HEK293 (cell line): ENCODE data around the gene SETD1B.
A peak's percentile ranks its signal among the peaks of the same experiment; 100 is the strongest.

Experiments used
- CTCF ChIA-PET: fragments of 350-600 bp; formaldehyde crosslinking; extraction: SDS; loops from one replicate; lab custom pipeline; 2021; ENCODE audit warnings: antibody characterized with exemption; lab: Yijun Ruan, JAX
- POLR2A ChIA-PET: fragments of 300-600 bp; formaldehyde crosslinking; extraction: SDS; loops from one replicate; lab custom pipeline; 2020; ENCODE audit warnings: antibody characterized with exemption, inconsistent platforms; lab: Yijun Ruan, JAX
- H3K27ac ChIP-seq: fragments of 200-500 bp; sonication (Bioruptor generic); 2 replicates; pipeline ENCODE4 v1.5.1; 2014; ENCODE audit warnings: low read depth, low read length, control low read depth, inconsistent platforms; ENCODE audit errors: extremely low read depth
- H3K36me3 ChIP-seq, 2 experiments: fragments of 200-500 bp in 1 of 2; sonication (Bioruptor generic) in 1 of 2; 1 replicate in 1 of 2; 2 replicates in 1 of 2; pipeline ENCODE4 v1.5.1; 2014 to 2017; ENCODE audit warnings: inconsistent platforms in 2 of 2, low read length in 2 of 2; ENCODE audit not compliant: control insufficient read depth in 2 of 2, insufficient read depth in 1 of 2
- H3K4me1 ChIP-seq: fragments of 200-500 bp; sonication (Bioruptor generic); 2 replicates; pipeline ENCODE4 v1.5.1; 2014; ENCODE audit warnings: mild to moderate bottlenecking, low read length, inconsistent platforms; ENCODE audit not compliant: control insufficient read depth, insufficient read depth
- H3K4me3 ChIP-seq: 2 replicates; pipeline ENCODE4 v1.5.1; 2011; ENCODE audit warnings: low read depth, mild to moderate bottlenecking, control low read depth, low read length, moderate library complexity
- H3K9me3 ChIP-seq: fragments of 200-500 bp; sonication (Bioruptor generic); 2 replicates; pipeline ENCODE4 v1.5.1; 2014; ENCODE audit warnings: low read depth, low read length, inconsistent platforms; ENCODE audit not compliant: control insufficient read depth, insufficient read depth
- GLIS2 ChIP-seq: fragments of 450-650 bp; formaldehyde crosslinking; IDR thresholded peaks from 2 replicates; pipeline ENCODE4 v1.5.1; 2016; ENCODE audit warnings: missing biosample characterization, missing genetic modification characterization
- HOXC10 ChIP-seq: sonication (generic); formaldehyde crosslinking; IDR thresholded peaks from 2 replicates; pipeline ENCODE4 v1.8.1; 2023; ENCODE audit warnings: mild to moderate bottlenecking, missing genetic modification reagents
- KLF9 ChIP-seq: fragments of 450-650 bp; formaldehyde crosslinking; IDR thresholded peaks from 2 replicates; pipeline ENCODE4 v1.5.1; 2016; ENCODE audit warnings: missing biosample characterization, missing genetic modification characterization, low read depth
- MYNN ChIP-seq: fragments of 450-650 bp; formaldehyde crosslinking; IDR thresholded peaks from 2 replicates; pipeline ENCODE4 v1.5.1; 2016; ENCODE audit warnings: missing biosample characterization, missing genetic modification characterization, borderline replicate concordance
- OVOL3 ChIP-seq: fragments of 450-650 bp; formaldehyde crosslinking; IDR thresholded peaks from 2 replicates; pipeline ENCODE4 v1.5.1; 2016; ENCODE audit warnings: missing biosample characterization, missing genetic modification characterization
- SCRT2 ChIP-seq: fragments of 450-650 bp; formaldehyde crosslinking; IDR thresholded peaks from 2 replicates; pipeline ENCODE4 v1.5.1; 2016; ENCODE audit warnings: missing biosample characterization, missing genetic modification characterization
- SP3 ChIP-seq: fragments of 450-650 bp; formaldehyde crosslinking; IDR thresholded peaks from 2 replicates; pipeline ENCODE4 v1.5.1; 2016; ENCODE audit warnings: missing biosample characterization, missing genetic modification characterization
- ZBTB48 ChIP-seq: fragments of 450-650 bp; formaldehyde crosslinking; IDR thresholded peaks from 2 replicates; pipeline ENCODE4 v1.5.1; 2016; ENCODE audit warnings: missing biosample characterization, missing genetic modification characterization
- ZBTB8A ChIP-seq: fragments of 450-650 bp; formaldehyde crosslinking; IDR thresholded peaks from 2 replicates; pipeline ENCODE4 v1.5.1; 2016; ENCODE audit warnings: missing biosample characterization, missing genetic modification characterization
- ZIC2 ChIP-seq: fragments of 450-650 bp; formaldehyde crosslinking; IDR thresholded peaks from 2 replicates; pipeline ENCODE4 v1.5.1; 2016; ENCODE audit warnings: missing biosample characterization, missing genetic modification characterization
- ZNF223 ChIP-seq: fragments of 450-650 bp; formaldehyde crosslinking; IDR thresholded peaks from 2 replicates; pipeline ENCODE4 v1.5.1; 2016; ENCODE audit warnings: missing biosample characterization, missing genetic modification characterization
- ZNF37A ChIP-seq: fragments of 450-650 bp; IDR thresholded peaks from 2 replicates; pipeline ENCODE4 v1.5.1; 2018; ENCODE audit warnings: missing biosample characterization, missing genetic modification characterization
- ZNF433 ChIP-seq: fragments of 450-650 bp; formaldehyde crosslinking; IDR thresholded peaks from 2 replicates; pipeline ENCODE4 v1.5.1; 2016; ENCODE audit warnings: missing biosample characterization, missing genetic modification characterization, low read depth
- ZNF501 ChIP-seq: fragments of 450-650 bp; formaldehyde crosslinking; IDR thresholded peaks from 2 replicates; pipeline ENCODE4 v1.5.1; 2016; ENCODE audit warnings: missing biosample characterization, missing genetic modification characterization
- ZNF677 ChIP-seq: fragments of 450-650 bp; IDR thresholded peaks from 2 replicates; pipeline ENCODE4 v1.5.0; 2018; ENCODE audit warnings: missing biosample characterization, mild to moderate bottlenecking, missing genetic modification characterization, moderate library complexity
- ZNF707 ChIP-seq: fragments of 450-650 bp; formaldehyde crosslinking; IDR thresholded peaks from 2 replicates; pipeline ENCODE4 v1.5.1; 2016; ENCODE audit warnings: missing biosample characterization, missing genetic modification characterization
- ZNF776 ChIP-seq: fragments of 450-650 bp; formaldehyde crosslinking; IDR thresholded peaks from 2 replicates; pipeline ENCODE4 v1.5.0; 2017; ENCODE audit warnings: missing biosample characterization, missing genetic modification characterization, borderline replicate concordance
- ZNF777 ChIP-seq: fragments of 450-650 bp; formaldehyde crosslinking; IDR thresholded peaks from 2 replicates; pipeline ENCODE4 v1.5.1; 2017; ENCODE audit warnings: missing biosample characterization, missing genetic modification characterization, borderline replicate concordance
- TF ChIP-seq, protein P1 (sequence below): fragments of 450-650 bp; formaldehyde crosslinking; IDR thresholded peaks from 2 replicates; pipeline ENCODE4 v1.5.1; 2016; ENCODE audit warnings: missing biosample characterization, missing genetic modification characterization
- TF ChIP-seq, protein P2 (sequence below): fragments of 450-650 bp; formaldehyde crosslinking; IDR thresholded peaks from 2 replicates; pipeline ENCODE4 v1.5.1; 2017; ENCODE audit warnings: missing biosample characterization, missing genetic modification characterization

The SETD1B gene

DNA sequence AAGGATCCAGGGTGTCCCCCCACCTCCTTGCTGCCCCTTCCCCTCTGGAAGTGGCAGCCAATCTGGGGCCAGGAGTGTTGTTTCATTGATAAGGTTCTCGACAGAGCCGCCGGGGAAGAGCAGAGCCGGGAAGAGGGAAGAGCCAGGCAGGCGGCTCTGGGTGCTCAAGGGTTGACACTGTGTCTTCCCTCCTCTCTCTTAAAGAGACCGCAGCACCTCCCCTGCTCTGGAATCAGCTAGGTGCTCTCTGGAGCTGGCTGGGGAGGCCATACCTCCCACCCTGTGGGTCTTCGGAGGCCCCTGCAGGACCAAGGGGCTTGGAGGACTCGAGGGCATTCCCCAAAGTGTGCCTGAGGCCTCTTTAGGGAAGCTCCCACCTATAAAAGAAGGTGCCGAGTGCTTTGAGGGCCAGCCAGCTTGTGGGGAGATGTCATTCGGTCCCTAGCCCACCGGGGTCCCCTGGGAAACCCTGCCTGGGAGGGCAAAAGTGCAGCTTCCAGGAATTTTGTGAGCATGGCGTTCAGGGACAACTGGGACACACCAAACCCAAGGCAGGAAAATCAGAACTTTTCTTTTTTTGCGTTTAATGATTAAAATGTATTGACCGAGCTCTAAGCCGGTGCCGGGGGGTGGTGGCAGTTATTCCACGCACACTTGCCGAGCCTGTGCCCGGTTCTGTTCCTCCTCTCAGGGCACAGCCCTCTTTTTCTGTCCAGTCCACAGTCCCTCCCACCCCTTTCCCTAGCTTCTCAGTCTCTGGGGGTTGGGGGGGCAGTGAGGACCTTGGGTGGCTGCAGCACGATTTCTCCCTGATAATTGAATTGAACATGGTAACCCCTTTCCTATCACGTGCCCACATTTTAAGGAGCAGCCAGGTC, 3.0 kb downstream of the SETD1B start (continued):
- TF ChIP-seq ZNF777 (tag by site-specific recombination) (no peak), ZBTB8A (tag by site-specific recombination) (no peak), ZNF677 (tag by site-specific recombination) (no peak), ZNF37A (tag by site-specific recombination) (no peak), ZNF501 (no peak), ZIC2 (no peak), SCRT2 (tag by site-specific recombination) (no peak), ZNF223 (tag by site-specific recombination) (no peak), ZNF433 (tag by site-specific recombination) (no peak), ZNF707 (tag by site-specific recombination) (no peak), KLF9 (tag by site-specific recombination) (no peak), ZBTB48 (tag by site-specific recombination) (peak; percentile 99), MYNN (tag by site-specific recombination) (no peak)
- TF ChIP-seq, protein P1, sequence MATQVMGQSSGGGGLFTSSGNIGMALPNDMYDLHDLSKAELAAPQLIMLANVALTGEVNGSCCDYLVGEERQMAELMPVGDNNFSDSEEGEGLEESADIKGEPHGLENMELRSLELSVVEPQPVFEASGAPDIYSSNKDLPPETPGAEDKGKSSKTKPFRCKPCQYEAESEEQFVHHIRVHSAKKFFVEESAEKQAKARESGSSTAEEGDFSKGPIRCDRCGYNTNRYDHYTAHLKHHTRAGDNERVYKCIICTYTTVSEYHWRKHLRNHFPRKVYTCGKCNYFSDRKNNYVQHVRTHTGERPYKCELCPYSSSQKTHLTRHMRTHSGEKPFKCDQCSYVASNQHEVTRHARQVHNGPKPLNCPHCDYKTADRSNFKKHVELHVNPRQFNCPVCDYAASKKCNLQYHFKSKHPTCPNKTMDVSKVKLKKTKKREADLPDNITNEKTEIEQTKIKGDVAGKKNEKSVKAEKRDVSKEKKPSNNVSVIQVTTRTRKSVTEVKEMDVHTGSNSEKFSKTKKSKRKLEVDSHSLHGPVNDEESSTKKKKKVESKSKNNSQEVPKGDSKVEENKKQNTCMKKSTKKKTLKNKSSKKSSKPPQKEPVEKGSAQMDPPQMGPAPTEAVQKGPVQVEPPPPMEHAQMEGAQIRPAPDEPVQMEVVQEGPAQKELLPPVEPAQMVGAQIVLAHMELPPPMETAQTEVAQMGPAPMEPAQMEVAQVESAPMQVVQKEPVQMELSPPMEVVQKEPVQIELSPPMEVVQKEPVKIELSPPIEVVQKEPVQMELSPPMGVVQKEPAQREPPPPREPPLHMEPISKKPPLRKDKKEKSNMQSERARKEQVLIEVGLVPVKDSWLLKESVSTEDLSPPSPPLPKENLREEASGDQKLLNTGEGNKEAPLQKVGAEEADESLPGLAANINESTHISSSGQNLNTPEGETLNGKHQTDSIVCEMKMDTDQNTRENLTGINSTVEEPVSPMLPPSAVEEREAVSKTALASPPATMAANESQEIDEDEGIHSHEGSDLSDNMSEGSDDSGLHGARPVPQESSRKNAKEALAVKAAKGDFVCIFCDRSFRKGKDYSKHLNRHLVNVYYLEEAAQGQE = no peak
- TF ChIP-seq, protein P2, sequence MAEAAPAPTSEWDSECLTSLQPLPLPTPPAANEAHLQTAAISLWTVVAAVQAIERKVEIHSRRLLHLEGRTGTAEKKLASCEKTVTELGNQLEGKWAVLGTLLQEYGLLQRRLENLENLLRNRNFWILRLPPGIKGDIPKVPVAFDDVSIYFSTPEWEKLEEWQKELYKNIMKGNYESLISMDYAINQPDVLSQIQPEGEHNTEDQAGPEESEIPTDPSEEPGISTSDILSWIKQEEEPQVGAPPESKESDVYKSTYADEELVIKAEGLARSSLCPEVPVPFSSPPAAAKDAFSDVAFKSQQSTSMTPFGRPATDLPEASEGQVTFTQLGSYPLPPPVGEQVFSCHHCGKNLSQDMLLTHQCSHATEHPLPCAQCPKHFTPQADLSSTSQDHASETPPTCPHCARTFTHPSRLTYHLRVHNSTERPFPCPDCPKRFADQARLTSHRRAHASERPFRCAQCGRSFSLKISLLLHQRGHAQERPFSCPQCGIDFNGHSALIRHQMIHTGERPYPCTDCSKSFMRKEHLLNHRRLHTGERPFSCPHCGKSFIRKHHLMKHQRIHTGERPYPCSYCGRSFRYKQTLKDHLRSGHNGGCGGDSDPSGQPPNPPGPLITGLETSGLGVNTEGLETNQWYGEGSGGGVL (tag by site-specific recombination) = no peak

DNA sequence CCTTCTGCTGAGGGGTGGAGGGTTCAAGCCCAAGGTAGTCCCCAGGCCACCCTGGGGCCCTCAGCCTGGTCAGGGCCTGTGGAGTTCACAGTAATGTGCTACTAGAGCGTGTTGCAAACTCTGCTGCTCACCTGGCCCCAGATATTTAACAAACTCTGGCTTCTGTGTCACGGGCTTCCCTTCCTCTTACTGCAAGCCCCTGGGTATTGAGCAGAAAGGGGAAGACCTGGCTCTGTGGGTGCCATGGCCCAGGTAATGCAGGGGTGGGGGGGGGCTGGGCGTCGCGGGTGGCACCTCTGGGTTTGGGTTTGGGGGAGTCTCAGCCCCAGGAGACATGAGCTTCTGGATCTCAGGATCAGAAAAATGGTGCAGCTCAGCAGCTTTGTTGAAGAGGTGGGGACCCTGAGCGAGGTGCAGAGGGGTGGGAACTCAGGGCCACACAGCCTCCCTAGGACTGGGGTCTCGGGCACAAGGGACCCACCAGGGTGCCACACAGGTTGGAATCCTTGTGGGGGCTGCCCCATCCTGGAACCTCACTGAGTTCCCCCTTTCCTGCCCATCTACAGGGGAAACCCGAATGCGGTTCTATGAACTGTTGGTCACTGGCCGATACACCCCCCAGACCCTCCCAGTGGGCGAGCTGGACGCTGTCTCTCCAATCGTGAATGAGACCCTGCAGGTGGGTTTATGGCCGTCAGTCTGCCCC, 4.0 kb downstream of the SETD1B start:
- peaks cover 9 to 56% of the 10 kb centered on the region in 2 experiments; a peak in 2 of 3 replicates for H3K36me3 ChIP-seq
- no peak overlapping the region for H3K4me3 ChIP-seq
- no peaks in the 10 kb centered on the region for H3K9me3 ChIP-seq
- H3K4me1 ChIP-seq = peaks cover 12% of the 10 kb centered on the region
- TF ChIP-seq OVOL3 (no peak), ZNF776 (tag by site-specific recombination) (no peak), HOXC10 (no peak), SP3 (tag by site-specific recombination) (no peak), ZBTB48 (tag by site-specific recombination) (peak; percentile 14; the same call in 1 of the 2 replicates), GLIS2 (tag by site-specific recombination) (peak; percentile 17)
- H3K27ac ChIP-seq = no peak overlapping the region
- ChIA-PET POLR2A (interaction anchor here (1.2 to 7.5 kb wide), 3 partner anchors 11 to 88 kb away, joined by 3 to 165 read pairs (median 5); partner anchors contain the start of genes PSMD9 and RHOF), CTCF (interaction anchor here (0.6 to 15.1 kb wide), 3 partner anchors 13 to 110 kb away, joined by 3 to 393 read pairs (median 4); partner anchors contain the start of gene RHOF)
